Measurements from ENCODE around the gene NRG2.

NRG2 gene

GRCh38 chr5:139852696-139853095, 190.4 kb downstream of the NRG2 start:
- DNase-seq: no peak

DNA sequence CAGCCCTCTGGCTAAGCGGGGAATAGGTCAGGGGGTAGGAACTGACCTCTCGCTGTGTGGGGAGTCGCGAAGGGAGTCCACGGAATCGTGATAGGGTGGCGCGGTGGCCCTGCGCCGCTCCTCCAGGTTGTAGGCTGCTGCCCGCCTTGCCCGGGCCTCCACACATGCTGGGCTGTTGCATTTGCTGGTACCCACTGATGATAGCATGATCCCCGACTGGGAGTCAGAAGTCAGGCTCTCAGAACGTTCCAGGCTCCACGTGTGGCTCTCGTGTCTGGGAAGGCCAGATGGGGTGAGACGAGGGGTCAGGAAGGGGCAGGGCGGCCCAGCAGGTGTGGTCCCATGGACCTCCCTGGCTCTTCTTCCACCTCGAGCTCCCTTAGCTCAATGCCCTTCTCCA, 191.5 kb downstream of the NRG2 start:
- DNase-seq: no peak

DNA sequence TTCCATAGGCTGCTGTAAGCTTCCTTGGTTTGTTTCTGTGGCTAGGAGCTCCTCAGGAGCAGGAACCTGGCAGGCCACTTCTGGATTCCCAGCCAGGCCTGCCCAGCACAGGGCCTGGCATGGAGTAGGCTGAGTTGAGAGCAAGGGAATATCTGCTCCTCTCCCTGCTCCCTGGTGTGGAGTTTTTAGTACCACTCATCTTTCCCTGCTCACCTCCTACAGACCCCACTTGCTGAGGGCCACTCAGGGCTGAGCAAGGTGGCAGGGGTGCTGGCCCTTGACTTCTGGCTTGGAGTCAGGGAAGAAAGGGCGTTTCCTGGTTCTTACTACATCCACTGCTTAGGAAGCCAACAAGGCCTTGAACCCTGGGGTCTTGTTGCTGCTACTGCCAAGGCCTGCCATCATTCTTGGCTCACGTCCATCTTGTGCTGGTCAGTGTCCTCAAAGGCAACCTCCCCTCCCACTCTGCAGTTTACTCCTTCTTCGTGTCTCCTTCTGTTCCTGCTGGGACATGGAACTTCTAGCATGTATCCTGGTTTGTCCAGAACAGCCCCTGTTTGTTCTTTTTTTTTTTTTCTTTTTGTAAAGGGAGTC, 192.6 kb downstream of the NRG2 start:
- no peak for DNase-seq

DNA sequence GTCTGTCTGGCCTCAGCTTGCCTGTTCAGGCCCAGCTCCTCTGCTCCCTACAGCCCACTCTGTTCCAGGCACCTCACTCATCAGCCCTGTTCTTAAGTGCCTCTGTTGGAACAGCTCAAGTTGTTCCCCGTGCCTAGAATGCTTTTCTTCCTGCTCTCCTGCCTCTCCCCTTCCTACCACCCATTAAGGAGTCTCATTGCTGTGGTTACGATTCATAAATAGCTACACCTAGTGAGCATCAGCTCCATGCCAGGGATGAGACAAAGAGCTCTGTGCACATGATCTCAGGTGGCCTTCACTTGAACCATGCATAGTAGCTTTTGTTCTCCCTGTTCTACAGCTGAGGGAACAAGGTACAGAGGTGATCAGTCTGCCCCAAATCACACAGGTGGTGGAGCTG, 193.2 kb downstream of the NRG2 start:
- no peak for DNase-seq

DNA sequence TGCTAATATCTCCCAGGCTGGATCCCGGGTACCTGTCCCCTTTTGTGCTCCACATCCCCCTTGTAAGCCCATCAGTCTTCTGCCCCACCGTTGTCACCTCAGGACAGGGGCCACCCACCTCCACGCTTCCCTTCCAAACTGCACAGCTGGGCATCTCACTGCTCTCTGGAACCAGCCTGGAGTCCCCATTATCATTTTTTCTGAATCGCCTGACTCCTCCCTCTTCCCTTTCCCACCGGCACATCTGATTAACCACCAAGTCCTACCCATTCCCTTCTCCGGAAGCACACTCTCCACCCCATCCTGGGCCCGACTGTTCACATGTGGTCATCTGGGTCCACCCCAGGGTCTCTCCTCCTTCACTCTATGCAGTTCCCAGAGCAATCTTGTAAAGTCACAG, 193.6 kb downstream of the NRG2 start:
- no peak for DNase-seq

GRCh38 chr5:139848508-139849100, 194.5 kb downstream of the NRG2 start:
- DNase-seq: no peak

GRCh38 chr5:139847790-139848507, 195.2 kb downstream of the NRG2 start:
- DNase-seq: peak; percentile 65

DNA sequence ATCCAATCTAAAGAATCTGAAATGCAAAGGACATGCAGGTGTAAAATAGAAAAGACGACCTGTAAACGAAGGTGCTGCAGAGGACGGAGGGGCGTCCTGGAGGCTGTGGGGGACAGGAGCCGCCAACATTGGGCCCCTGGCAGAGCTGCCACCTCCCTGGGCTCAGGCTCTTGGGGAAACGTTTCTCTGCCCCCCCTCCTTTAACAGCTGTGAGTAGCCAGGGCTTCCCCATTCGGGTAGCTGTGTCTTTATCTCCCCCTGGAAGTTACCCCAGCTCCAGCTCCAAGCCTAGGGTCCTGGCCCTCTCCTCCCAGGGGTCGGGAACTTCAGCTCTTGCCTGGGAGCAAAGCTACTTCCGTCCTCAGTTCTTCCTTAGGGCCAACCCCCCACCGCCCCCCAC, 196.0 kb downstream of the NRG2 start:
- no peak for DNase-seq

DNA sequence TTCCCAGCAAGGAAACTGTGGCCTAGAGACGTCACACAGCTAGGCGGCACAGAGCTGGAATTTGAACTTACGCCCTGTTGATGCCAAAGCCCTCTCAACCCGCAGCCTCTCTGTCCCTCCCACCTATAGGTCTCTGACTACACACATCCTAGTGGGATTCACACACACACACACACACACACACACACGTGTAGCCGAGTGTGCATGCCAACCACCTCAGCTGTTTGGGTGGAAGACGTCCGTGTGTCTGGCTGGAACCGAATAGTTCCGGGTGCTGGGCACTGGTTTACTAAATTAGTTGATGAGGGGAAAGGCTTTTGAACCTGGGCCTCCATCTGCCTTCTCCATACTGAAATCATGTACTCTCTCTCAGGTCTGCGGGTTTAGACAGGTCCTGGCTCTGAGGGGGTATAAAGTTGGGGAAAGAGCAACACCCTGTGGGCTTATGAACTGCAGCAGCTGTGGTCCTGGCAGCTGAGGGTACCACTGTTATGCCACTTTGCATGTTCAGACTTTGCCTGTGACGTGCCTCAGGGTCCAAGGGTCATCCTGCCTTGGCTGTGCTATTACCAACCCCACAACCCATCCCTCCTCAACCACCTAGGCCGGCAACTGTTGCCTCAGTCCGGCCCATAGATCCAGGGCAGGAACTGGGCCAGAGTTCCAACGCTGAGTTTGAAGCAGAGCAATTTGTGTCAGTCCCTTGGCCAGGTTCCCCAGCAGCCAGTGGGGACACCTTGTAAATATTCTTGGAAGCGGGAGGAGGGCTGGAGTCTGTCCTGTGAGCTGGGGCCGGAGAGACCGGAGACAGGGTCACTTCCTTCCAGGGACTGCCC, 197.0 kb downstream of the NRG2 start:
- no peak for DNase-seq

- DNase-seq: peak; percentile 54
These were observed 198.5 kb downstream of the NRG2 start for GRCh38 chr5:139844472-139845145.

DNA sequence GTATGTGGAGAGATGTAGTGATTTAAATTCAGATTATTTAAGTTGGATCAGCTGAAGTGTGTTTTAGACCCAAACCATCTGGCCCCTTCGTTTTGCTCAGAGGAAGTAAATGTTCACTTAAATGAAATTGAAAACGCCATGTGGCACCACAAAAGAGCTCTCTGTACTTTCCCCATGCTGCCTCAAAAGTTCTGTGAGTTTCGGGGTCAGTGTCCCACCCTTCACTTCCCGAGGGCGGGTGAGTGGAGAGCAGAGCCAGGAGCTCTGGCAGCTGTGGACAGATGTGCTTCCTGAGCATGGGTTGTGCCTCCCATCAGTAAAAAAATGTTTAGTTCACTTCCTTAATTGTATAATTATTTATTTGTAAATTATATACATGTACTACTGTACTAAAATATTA, 199.1 kb downstream of the NRG2 start:
- no peak for DNase-seq

GRCh38 chr5:139842321-139842720, 200.8 kb downstream of the NRG2 start:
- no peak for DNase-seq

- no peak for DNase-seq
These were observed 201.6 kb downstream of the NRG2 start for GRCh38 chr5:139841549-139841948.

DNA sequence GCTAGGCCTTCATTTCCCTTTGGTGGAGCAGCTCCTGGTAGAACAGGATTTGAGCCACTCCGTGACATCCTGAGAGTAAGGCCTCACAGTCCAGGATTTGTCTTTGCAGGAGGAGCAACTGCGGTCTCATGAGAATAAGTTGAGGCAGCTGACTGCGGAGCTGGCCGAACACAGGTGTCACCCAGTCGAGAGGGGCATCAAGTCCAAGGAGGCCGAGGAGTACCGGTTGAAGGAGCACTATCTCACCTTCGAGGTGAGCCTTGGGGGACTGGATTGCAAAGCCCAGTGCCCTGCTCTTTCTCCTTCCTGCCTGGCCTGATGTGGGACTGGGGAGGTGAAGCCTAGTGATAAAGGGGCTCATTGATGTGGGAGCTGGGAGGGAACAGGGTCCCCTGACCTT, 203.2 kb downstream of the NRG2 start:
- no peak for DNase-seq

DNA sequence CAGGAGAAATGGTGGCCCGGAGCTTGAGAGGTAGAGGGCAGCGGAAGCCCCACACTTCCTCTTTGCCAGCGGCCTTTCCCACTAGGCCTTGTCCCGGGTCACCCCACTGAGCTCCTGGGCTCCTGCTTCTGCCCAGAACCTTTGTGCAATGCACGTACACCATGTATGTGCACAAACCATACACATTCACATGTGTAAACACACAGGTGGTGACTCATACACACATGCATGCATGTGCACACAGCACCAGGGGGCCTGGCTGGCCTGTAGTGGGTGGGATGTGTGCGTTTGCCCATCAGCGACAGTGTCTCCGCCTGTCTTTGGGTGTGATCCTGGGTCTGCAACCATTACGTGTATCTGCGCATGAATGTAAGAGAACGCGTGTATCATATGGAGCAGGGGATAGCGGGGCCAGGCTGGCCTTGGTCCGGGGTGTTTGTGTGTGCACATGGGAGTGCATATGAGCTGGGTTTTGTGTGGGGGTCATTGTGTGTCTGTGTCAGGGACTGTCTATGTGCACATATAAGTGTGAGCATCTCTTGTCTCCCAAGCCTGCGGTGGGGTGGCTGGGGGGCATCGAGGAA, 203.8 kb downstream of the NRG2 start:
- no peak for DNase-seq

DNA sequence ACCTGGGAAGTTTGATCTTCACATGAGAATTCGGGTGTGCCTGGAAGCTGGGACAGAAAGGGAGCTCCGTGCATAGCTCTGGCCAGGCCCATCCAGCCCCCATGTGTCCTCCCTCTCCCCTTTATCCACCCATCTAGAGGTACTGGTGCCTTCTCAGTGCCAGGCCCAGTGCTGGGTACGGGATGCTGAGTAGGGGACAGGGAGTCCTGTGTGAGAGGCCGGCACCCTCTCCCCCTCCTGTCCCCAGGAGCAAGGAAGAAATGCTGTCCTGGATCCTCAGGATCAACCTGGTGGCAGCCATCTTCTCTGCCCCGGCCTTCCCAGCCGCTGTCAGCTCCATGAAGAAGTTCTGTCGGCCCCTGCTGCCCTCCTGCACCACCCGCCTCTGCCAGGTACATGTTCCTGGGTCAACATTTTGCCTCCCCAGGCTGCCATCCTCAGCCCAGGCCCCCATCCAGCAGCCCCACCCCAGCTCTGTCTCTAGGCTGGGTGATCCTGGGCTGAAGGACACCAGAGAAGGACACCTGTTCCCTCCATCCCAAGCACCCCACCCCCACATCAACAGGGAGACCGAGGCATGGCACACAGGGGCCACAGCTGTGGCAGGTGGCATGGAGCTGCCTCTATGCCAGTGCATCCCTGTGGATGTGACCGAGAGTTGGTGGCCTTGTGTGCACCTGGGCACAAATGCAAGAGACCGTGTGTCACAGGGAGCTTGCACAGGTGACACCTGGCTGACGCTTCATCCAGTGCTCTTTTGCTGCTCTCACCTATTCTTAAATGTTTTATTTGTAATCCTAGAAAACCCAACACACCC, 204.5 kb downstream of the NRG2 start:
- no peak for DNase-seq

GRCh38 chr5:139837711-139838380, 205.3 kb downstream of the NRG2 start:
- no peak for DNase-seq

- DNase-seq: no peak
These were observed 206.5 kb downstream of the NRG2 start for GRCh38 chr5:139836469-139837208.

DNA sequence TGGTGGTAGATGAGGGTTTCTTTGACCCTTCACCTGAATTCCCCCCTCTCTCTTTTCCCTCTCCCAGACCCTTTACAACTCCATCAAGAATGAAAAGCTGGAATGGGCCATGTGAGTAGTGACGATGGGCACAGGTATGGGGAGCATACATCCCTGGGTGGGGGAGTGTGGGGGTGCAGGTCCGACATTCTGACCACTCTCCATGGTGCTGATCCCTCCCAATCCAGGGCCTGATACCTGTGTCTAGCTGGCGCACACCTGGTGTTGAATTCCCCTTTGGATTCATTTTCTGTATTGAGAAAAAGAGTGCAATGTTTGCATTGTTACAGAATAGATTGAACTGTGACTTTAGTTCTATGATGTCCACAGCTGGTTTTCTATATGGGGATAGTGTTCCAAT, 207.4 kb downstream of the NRG2 start:
- no peak for DNase-seq

DNA sequence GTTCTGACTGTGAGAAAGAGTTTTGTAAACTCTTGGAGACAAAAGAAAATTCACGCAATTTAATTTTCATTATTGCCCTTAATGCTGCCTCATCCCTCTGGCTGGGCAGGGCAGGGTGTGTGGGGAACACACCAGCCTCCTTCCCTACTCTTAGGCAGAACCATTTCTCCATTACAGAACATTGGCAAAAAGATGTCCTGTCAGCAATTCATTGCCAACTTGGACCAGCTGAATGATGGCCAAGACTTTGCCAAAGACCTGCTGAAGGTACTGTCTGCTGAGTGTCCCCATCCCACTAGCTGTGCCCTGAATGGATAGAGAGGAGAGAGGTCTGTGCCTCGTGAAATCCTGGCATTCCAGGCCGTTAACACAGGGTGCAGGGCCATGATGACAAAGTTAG, 209.6 kb downstream of the NRG2 start:
- no peak for DNase-seq
